ENCODE results near the gene PHLDB1.

DNA sequence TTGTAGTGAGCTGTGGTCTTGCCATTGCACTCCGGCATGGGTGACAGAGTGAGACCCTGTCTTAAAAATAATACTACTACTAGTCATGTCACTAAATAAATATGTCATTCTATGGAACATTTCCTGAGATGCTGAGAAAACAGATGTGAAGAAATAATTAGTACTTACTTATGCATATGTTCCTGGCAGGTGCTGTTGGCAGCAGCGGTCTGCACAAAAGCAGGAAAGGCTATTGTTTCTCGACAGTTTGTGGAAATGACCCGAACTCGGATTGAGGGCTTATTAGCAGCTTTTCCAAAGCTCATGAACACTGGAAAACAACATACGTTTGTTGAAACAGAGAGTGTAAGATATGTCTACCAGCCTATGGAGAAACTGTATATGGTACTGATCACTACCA is 26.4 kb upstream of the PHLDB1 start:
- no peak for TF ChIP-seq HEYL (CRISPR knock-in tag; IDR thresholded peaks at IDR 0.05)
- TF ChIP-seq POLR2AphosphoS2 (conservative IDR thresholded peaks at IDR 0.05; ENCODE audit: low read length) = no peak
- no peak for TF ChIP-seq SMC3 (IDR thresholded peaks at IDR 0.05)
- TF ChIP-seq, protein P1, sequence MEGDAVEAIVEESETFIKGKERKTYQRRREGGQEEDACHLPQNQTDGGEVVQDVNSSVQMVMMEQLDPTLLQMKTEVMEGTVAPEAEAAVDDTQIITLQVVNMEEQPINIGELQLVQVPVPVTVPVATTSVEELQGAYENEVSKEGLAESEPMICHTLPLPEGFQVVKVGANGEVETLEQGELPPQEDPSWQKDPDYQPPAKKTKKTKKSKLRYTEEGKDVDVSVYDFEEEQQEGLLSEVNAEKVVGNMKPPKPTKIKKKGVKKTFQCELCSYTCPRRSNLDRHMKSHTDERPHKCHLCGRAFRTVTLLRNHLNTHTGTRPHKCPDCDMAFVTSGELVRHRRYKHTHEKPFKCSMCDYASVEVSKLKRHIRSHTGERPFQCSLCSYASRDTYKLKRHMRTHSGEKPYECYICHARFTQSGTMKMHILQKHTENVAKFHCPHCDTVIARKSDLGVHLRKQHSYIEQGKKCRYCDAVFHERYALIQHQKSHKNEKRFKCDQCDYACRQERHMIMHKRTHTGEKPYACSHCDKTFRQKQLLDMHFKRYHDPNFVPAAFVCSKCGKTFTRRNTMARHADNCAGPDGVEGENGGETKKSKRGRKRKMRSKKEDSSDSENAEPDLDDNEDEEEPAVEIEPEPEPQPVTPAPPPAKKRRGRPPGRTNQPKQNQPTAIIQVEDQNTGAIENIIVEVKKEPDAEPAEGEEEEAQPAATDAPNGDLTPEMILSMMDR (IDR thresholded peaks at IDR 0.05) = no peak
- TF ChIP-seq, protein P2, sequence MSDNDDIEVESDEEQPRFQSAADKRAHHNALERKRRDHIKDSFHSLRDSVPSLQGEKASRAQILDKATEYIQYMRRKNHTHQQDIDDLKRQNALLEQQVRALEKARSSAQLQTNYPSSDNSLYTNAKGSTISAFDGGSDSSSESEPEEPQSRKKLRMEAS (IDR thresholded peaks at IDR 0.05) = no peak
- no peak for TF ChIP-seq JUN (IDR thresholded peaks at IDR 0.05)
- TF ChIP-seq RAD21 (conservative IDR thresholded peaks at IDR 0.05 in 1 of 2, IDR thresholded peaks at IDR 0.05 in 1 of 2) = no peak
- TF ChIP-seq MAFK (IDR thresholded peaks at IDR 0.05; ENCODE audit: partially characterized antibody) = no peak
- TF ChIP-seq POLR2A (IDR thresholded peaks at IDR 0.05; ENCODE audit: low read length) = no peak
- no peak for TF ChIP-seq RNF2 (IDR thresholded peaks at IDR 0.05; ENCODE audit: borderline replicate concordance, low read depth)
- TF ChIP-seq HDAC2 (IDR thresholded peaks at IDR 0.05) = no peak
- TF ChIP-seq ESRRA (IDR thresholded peaks at IDR 0.05; ENCODE audit: borderline replicate concordance, low read length) = no peak
- no peak for TF ChIP-seq ZSCAN20 (CRISPR knock-in tag; IDR thresholded peaks at IDR 0.05)
